HG02678 (cell line): Measurements from ENCODE around the gene XIRP1.

ENCODE experiments used
- ATAC-seq: cut with Tn5 transposase; IDR thresholded peaks from one replicate; pipeline ENCODE4 v1.9.1; 2021; ENCODE audit warnings: mild to moderate bottlenecking, moderate library complexity; ENCODE audit not compliant: unreplicated experiment

Gene XIRP1

GRCh38 chr3:39144095-39144747 lies 48.2 kb downstream of the XIRP1 start:
- no peak for ATAC-seq

GRCh38 chr3:39143051-39143885 lies 49.1 kb downstream of the XIRP1 start:
- ATAC-seq: no peak

GRCh38 chr3:39142067-39142466 lies 50.3 kb downstream of the XIRP1 start:
- ATAC-seq: no peak

GRCh38 chr3:39141171-39141995 lies 51.0 kb downstream of the XIRP1 start:
- ATAC-seq: no peak

- ATAC-seq: no peak
Measured at GRCh38 chr3:39140341-39140971, 51.9 kb downstream of the XIRP1 start.

- ATAC-seq: no peak
Measured at GRCh38 chr3:39139442-39139841, 53.0 kb downstream of the XIRP1 start.

GRCh38 chr3:39138804-39139415 lies 53.5 kb downstream of the XIRP1 start:
- no peak for ATAC-seq

- ATAC-seq: no peak
Measured at GRCh38 chr3:39137991-39138803, 54.2 kb downstream of the XIRP1 start.

GRCh38 chr3:39137435-39137936 lies 54.9 kb downstream of the XIRP1 start:
- no peak for ATAC-seq

GRCh38 chr3:39136533-39137434 lies 55.6 kb downstream of the XIRP1 start:
- ATAC-seq: no peak

GRCh38 chr3:39135170-39135805 lies 57.1 kb downstream of the XIRP1 start:
- ATAC-seq: no peak

- ATAC-seq: no peak
Measured at GRCh38 chr3:39134305-39134704, 58.1 kb downstream of the XIRP1 start.

GRCh38 chr3:39133822-39134221 lies 58.6 kb downstream of the XIRP1 start:
- no peak for ATAC-seq
